HG03139 (cell line): ENCODE data around the gene ZNF407.

Experiments used
- ATAC-seq: cut with Tn5 transposase; IDR thresholded peaks from one replicate; pipeline ENCODE4 v1.9.1; 2021; ENCODE audit not compliant: unreplicated experiment

ZNF407 gene

DNA sequence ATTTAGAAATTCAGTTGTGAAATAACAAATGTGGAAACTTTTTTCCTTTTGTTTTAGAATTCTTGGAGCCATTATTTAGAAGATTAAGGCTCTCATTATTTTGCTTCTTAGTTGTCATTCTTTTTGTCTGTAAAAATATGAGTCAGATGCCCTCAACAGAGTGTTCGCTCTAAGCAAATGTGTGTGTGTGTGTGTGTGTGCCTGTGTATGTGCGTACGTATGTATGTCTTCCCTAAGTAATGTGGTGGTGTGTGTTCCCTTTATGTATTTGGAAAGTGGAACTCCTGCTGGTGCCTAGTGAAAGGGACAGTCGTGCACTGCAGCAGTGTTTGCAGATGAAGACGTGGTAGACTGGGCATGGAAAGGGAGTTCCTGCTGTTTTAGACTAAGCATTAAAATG, 27.5 kb downstream of the ZNF407 start:
- ATAC-seq, result no peak

DNA sequence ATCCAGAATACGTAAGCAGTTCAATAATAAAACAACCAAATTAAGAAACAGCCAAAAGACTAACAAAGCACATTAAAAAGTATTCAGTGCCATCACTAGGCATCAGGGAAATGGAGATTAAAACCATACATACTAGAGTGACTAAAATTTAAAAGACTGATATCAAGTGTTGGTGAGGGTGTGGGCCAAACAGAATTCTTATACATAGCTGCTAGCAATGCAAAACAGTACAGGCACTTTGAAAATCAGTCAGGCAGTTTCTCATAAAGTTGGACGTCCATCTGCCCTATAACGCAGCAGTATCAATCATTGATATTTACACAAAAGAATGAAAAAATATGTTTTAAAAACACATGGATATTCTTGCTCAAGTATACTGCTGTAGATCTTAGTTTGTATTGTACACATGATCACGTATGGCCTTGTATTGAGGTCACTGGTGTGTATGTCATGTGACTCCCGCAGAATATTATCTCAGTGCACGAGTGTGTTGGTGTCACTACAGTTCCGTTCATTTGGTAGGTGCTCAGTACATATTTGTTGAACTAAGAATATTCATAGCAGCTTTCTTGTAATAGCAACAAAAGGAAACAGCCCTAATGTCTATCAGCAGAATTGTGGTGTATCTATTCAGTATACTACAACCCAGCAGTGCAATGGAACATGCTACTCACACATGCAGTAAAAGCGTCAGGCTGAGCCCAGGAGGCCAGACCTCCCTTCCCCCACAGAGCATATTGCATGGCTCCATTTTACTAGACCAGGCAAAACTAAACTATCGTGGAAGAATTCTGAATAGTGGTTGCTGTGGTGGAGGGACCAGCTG, 28.6 kb downstream of the ZNF407 start:
- no peak for ATAC-seq

DNA sequence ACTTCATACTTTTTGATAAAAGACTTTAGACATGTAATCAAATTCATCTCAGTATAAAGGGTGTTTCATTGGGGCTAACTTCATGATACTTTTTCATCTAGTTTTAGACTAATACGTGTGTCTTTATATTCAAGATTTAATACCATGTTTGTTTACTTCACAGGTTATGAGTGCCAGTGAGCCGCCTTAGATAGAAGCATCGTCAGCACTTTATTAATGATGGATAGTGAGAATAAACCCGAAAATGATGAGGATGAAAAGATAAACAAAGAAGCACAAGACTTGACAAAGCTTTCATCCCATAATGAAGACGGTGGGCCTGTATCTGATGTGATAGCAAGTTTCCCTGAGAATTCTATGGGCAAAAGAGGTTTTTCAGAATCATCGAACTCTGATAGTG, 33.1 kb downstream of the ZNF407 start:
- no peak for ATAC-seq

DNA sequence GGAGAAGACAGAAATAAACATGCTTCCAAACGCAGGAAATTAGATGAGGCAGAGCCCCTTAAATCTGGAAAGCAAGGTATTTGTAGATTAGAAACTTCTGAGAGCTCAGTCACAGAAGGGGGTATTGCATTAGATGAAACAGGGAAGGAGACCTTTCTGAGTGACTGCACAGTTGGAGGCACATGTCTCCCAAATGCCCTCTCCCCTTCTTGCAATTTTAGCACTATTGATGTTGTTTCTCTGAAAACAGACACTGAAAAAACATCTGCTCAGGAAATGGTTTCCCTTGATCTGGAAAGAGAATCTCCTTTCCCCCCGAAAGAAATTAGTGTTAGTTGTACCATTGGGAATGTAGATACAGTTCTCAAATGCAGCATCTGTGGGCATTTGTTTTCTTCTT, 33.5 kb downstream of the ZNF407 start:
- no peak for ATAC-seq

DNA sequence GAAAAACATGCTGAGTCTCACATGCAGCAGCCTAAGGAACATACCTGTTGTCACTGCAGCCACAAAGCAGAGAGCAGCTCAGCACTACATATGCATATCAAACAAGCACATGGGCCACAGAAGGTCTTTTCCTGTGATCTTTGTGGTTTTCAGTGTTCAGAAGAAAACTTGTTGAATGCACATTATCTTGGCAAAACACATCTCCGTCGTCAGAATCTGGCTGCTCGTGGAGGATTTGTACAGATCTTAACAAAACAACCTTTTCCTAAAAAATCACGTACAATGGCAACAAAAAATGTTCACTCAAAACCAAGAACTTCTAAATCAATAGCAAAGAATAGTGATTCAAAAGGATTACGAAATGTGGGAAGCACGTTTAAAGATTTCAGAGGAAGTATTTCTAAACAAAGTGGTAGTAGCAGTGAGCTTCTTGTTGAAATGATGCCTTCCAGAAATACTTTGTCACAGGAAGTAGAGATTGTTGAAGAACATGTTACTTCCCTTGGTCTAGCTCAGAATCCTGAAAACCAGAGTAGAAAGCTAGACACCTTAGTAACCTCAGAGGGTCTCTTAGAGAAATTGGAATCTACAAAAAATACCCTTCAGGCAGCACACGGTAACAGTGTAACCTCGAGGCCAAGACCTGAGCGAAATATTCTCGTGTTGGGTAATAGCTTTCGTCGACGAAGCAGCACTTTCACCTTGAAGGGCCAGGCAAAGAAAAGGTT, 34.1 kb downstream of the ZNF407 start:
- ATAC-seq, result no peak

DNA sequence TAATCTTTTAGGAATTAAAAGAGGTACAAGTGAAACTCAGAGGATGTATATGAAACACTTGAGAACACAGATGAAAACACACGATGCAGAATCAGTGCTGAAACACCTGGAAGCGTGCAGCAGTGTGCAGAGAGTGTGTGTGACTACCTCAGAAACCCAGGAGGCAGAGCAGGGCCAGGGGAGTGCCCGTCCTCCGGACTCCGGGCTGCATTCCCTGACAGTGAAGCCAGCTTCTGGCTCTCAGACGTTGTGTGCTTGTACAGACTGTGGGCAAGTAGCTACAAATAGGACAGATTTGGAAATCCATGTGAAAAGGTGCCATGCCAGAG, 34.6 kb downstream of the ZNF407 start:
- no peak for ATAC-seq

DNA sequence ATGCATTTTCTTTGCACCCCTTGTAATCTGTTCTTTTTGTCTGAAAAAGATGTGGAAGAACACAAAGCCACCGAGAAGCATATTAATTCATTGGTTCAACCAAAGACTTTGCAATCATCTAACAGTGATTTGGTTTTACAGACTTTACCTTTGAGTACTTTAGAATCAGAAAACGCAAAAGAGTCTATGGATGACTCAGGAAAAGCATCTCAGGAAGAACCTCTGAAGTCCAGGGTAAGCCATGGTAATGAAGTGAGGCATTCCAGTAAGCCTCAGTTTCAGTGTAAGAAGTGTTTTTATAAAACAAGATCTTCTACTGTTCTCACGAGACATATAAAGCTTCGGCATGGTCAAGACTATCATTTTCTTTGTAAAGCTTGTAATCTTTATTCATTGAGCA, 35.2 kb downstream of the ZNF407 start:
- ATAC-seq, result no peak

DNA sequence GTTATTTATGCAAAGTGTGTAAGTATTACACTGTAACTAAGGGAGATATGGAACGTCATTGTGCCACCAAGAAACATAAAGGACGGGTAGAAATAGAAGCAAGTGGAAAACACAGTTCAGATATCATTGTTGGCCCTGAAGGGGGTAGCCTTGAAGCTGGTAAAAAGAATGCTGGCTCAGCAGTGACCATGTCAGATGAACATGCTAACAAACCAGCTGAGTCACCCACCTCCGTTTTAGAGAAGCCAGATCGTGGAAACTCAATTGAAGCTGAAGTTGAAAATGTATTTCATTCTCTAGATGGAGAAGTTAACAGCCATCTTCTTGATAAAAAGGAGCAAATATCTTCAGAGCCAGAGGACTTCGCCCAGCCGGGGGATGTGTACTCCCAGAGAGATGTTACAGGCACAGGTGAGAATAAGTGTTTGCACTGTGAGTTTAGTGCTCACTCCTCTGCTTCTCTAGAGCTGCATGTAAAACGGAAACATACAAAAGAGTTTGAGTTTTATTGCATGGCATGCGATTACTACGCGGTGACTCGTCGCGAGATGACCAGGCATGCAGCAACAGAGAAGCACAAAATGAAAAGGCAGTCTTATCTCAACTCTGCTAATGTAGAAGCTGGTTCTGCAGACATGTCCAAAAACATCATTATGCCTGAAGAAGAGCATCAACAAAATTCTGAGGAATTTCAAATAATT, 36.1 kb downstream of the ZNF407 start:
- no peak for ATAC-seq

DNA sequence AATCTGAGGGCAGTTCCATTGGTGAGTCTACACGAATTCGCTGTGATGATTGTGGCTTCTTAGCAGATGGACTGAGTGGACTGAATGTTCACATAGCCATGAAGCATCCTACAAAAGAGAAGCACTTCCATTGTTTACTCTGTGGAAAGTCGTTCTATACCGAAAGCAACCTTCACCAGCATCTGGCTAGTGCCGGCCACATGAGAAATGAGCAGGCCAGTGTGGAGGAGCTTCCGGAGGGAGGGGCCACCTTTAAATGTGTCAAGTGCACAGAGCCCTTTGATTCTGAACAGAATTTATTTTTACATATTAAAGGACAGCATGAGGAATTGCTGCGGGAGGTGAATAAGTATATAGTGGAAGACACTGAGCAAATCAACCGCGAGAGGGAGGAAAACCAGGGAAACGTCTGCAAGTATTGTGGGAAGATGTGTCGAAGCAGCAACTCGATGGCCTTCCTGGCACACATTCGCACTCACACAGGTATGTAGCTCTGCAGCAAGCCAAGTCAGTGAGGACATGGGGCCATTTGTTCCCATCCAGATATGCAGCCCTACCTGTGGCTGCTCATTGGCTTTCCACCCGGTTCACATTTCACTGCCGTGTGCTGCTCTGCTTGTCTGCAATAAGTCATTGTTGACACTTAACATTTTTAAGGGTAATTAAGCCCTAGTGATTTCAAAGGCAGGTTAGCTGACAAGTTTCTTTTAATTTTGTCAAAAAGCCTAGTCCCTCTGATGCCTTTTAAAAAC, 37.7 kb downstream of the ZNF407 start:
- ATAC-seq, result no peak

DNA sequence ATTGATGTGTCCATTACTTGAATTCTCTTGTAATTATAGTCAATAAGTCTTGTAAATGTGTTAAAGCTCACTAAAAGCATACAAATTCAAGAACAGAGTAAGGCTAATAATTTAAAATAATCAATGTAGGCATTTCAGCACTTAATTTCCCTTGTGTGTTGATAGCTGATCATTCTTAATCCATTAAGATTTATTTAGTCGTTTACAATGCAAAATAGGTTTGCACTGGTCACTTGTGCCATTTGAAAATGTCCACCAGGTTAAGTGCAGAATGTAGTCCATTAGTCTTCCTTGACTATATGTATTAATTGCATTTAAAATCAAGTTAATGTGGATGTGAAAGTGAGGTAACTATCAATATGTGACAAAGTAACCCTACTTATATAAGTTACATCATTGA, 39.4 kb downstream of the ZNF407 start:
- ATAC-seq, result no peak

DNA sequence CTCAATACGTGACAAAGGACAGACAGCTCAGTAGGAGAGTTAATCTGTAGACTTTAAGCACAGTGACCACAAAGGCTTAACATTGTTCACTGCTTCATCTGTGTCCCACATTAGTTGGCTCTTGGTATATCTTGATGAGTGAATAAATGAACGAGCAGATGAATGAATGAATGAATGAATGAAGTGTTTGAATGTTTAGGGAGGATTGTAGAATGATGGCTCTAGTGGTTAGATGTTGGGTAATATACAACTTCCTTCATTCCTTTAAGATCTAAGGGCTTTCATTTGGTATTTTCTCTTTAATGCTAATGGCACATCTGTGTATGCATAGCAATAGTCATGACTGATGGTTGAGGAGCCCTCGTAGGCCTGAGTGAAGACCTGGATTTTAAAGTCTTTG, 40.5 kb downstream of the ZNF407 start:
- ATAC-seq, result no peak

DNA sequence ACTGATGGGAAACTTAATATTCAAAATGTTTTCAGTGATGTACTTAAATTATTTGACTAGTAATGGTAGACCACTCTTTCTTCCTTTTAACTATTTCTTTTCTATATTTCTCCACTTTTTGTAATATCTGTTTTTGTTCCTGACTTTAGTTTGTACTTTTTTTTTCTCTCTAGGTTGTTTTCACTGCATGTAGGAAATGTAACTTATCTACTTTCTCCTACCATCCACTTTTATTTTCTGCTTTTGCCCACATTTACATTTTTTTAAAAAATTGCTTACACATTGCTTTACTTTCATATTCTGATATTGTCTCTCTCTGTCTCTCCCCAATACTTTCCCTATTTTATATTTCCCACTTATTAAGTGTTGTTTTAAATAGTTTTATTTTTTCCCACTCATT, 47.0 kb downstream of the ZNF407 start:
- ATAC-seq, result no peak

DNA sequence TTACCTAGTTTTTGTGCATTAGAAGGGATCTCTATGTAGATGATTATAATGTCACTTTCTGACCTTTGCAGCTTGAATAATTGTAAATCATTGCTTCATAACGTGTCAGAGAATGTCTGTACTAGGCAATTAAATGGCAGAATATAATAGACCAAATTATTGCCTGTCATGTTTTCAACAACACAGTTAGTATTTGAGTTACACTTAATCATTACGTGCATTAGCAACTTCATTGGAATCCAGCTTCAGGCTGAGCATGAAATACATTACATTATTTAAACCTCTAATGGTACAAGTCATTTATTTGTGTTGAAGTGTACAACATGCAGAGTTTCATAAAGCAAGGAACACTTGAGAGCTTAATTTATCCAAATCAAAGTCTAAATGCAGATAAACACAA, 48.0 kb downstream of the ZNF407 start:
- ATAC-seq, result no peak

DNA sequence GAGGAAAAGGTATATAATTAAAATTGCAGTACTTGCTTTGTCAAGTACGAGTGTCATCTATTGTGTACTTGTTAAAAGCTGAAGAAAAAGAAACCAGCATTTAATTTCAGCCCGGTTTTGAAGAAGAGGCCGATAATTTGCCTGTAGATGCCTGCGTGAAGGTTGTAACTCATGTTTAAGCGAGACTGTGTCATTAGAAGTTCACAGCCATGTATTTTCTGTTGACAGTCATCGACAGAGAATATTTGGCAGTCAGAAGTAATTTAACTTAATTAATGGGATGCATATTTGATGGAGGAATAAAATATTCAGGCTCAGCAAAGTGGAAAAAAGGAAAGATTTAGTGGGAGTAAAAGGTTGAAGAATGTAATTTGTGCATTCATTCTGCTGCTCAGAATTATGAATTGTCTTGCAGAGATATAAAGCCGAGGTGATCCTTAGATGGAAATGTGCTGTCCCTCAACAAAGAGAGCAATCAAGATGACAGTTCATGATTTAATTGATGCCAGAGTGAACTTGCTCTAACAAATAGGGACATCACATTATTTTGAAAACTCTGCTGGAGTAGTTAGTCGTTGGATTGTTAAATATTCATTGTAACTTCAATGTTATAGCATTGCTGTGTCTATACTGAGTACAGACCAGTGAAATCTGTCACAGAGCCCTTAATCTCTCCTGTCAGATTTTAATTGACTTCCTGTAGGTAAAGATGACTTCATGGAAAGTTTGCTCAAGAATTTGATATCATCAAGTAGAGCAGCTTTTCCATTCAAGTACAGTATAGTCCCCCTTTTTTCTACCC, 53.9 kb downstream of the ZNF407 start:
- ATAC-seq, result no peak

DNA sequence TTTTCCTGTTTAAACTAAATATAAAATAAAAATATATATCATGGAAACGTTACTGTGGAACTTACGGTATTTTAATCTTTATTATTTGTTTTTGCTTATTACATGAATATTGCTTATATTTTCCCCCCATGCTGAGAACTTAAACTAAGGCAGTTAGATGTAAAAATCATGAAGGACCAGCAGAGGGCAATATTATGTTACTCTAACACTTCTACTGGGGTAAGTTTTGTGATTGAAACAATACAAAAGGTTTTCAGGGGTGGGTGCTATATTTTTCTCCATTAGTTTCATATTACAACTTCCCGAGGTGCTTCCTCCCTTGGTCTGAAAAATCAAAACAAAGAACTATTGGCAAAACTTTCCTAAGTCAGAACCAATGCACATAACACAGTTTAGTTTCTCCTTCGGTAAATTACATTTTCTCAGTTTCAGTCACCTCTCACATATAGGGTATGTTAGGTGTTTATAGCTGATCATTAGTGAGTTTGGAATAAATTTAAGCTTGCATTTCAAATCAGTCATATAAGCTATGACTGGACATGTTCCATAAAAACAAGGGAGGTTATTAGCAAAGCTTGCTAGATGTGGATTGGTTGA, 54.8 kb downstream of the ZNF407 start:
- no peak for ATAC-seq

DNA sequence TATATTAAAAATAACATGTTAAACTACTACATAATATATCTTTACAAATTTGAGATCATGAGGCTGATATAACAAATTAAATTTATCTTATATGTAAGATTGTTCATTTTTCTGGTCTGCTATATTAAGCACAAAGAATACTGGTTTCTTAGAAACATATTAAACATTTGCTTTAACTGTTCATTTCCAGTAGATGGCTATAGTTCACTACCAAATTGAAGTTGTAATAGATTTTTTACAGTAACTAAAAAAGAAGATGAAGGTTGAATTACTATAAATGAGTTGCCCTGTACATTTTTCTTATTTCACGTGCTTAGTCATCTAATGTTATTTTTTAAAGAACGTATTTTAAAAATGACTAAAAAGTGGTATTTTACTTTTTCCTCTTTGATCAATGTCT, 57.0 kb downstream of the ZNF407 start:
- no peak for ATAC-seq

DNA sequence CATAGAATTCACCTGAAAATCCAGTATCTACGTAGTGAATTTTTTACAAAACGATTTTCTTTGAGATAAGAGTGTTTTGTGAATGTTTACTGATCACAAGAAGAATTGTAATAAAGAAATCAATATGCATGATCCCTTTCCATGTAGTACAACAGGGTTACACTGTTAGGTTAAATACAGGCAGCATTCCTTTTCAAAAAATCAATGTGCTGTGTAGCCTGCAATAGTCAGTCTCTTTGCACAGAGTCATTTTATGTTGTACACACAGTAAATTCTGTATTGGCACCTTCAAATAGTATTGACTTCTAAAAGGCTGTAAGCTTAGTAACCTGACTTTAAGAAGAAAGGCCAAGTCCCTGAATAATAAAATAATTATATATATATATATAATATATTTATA, 63.3 kb downstream of the ZNF407 start:
- ATAC-seq, result no peak

DNA sequence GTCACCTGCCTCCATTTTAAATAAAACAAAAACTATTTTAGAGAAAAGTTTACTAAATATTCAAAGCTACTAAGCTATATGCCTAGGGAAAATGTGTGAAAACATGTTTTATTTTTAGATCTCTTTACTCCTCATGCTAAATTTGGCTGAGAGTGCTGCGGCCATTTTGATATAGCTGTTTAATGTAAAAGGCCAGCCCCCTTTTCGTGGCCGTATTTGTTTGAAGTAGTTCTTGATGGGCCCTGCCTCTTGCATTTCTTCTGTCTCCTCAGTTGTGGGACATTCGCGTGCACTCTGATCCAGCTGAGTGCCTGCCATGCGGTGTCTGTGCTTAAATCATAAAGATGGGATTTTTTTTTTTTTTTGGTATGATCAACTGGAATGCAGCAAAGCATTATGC, 64.0 kb downstream of the ZNF407 start:
- no peak for ATAC-seq

DNA sequence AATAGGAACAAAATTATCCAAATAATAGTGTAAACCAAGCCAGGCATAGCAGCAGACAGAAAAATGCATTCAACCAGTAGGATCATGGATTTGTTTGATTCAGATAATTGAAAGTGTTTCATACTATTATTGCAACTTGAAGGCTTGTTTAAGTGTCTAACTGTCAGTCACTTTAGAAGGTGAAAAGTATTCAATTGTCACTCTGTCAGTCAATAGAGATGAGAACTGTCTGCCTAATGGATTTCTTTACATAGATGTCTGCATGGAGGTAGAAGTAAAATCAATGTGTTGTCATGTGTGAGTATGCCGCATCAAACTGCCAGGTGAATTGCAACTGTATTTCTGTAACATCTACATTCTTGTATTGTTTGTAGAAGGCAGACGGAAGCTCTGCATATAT, 65.0 kb downstream of the ZNF407 start:
- no peak for ATAC-seq

DNA sequence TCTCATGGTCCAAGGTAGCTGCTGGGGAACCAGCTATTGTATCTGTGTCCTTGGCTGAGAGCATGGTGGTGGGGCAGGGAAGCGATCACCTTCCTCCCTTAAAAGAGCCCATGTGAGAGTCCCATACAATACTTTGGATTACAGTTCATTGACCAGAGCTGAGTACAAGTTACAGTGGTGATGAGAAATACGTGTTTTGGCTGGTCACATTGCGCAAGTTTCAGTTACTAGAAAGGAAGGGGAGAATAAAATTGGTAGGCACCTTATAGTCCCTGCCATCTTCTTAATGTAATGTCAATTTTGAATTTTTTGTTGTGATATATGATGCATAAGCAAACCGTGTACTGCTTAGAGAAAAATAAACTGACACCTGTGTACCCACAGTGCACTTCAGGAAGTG, 67.7 kb downstream of the ZNF407 start:
- no peak for ATAC-seq
